GM19351 (cell line): ENCODE data around the gene VWF.
"Not testable (repeated sequence)": the region's sequence is repeated elsewhere in the genome, so short reads cannot be mapped to it uniquely, and the experiment has no call there.

Experiments
- ATAC-seq: cut with Tn5 transposase; IDR thresholded peaks from one replicate; pipeline ENCODE4 v1.9.1; 2021; ENCODE audit warnings: mild to moderate bottlenecking, moderate library complexity; ENCODE audit not compliant: unreplicated experiment

The VWF gene

GRCh38 chr12:6146509-6146908 is 22.0 kb upstream of the VWF start:
- ATAC-seq: no peak

GRCh38 chr12:6145564-6145963 is 21.1 kb upstream of the VWF start:
- ATAC-seq: no peak

GRCh38 chr12:6143303-6143675 is 18.8 kb upstream of the VWF start:
- ATAC-seq: no peak

DNA sequence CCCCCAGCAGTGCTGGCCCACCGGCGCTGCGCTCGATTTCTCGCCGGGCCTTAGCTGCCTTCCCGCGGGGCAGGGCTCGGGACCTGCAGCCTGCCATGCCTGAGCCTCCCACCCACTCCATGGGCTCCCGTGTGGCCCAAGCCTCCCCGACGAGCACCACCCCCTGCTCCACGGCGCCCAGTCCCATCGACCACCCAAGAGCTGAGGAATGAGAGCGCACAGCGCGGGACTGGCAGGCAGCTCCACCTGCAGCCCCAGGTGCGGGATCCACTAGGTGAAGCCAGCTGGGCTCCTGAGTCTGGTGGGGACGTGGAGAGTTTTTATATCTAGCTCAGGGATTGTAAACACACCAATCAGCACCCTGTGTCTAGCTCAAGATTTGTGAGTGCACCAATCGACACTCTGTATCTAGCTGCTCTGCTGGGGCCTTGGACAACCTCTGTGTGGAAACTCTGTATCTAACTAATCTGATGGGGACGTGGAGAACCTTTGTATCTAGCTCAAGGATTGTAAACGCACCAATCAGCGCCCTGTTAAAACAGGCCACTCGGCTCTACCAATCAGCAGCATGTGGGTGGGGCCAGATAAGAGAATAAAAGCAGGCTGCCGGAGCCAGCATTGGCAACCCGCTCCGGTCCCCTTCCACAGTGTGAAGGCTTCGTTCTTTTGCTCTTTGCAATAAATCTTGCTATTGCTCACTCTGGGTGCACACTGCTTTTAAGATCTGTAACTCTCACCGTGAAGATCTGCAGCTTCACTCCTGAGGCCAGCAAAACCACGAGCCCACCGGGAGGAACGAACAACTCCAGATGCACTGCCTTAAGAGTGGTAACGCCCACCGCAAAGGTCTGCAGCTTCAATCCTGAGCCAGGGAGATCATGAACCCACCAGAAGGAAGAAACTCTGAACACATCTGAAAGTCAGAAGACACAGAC is 18.2 kb upstream of the VWF start:
- ATAC-seq: not testable (repeated sequence)

DNA sequence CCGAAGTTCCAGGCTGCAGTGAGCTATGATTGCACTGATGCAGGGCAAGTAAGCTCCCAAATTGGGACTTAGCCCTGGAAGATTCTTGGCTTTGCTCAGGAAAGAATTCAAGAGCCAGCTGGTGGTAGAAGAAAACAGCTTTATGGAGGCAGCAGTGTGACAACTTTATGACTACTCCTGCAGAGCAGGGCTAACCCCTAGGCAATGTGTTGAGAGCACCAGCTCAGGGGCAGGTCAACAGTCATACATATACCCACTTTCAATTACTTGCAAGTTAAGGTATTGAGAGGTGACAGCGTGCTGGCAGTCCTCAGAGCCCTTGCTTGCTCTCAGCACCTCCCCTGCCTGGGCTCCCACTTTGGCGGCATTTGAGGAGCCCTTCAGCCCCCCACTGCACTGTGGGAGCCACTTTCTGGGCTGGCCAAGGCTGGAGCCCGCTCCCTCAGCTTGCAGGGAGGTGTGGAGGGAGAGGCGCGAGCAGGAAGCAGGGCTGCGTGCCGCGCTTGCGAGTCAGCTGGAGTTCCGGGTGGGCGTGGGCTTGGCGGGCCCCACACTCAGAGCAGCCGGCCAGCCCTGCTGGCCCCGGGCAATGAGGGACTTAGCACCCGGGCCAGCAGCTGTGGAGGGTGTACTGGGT is 17.4 kb upstream of the VWF start:
- not testable (repeated sequence) for ATAC-seq

DNA sequence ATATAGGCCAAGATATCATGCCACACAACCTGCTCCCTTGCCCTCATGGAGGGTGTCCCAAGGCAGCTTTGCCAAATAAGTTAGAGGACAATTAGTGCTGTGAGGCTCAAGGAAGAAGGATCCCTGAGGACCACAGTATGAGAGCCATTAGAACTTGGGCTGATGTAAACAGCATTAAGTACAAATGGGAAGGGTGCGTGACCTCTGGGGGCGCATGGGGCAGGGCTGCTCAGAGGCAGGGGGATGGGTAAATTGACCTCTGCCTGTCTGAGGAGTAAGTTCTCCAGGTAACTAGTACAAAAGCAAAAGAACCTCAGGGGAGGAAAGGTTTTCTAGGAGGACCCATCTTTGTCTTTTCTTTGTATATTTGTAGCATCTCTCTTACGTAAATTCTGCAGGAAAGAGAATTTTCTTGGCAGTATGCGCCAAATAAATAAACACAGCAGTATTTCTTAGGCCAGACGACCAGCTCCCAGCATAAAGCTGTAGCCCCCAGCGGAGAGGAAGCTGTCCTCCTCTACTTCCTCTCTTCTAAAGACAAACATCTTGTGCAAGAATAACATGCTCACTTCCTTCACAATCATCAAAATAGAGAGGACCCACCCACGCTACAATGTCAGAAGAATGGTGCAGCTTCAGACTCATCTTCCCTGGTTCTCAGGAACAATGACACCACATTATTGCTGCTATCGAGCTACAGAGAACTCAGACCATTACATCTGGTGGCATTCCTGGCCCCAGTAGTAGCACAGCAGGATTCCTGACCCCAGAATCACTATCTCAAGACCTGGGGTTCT is 16.4 kb upstream of the VWF start:
- no peak for ATAC-seq

DNA sequence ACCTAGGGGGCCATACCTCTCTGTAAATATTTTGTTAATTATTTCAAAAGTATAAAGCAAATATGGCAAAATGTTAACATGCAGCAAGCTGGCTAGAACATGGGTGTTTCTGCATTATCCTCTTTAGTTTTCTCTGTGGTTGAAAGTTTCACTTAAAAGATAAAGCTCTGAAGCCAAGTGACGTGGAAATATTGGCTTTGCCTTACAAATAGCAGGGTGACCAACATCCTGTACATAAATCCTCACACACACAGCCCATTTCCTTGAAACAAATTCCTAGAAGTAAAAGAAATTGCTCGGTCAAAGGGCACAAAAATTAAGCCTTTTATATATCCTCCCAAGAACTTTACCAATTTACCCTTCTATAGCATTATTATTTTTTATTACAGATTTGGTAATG is 10.6 kb upstream of the VWF start:
- no peak for ATAC-seq

DNA sequence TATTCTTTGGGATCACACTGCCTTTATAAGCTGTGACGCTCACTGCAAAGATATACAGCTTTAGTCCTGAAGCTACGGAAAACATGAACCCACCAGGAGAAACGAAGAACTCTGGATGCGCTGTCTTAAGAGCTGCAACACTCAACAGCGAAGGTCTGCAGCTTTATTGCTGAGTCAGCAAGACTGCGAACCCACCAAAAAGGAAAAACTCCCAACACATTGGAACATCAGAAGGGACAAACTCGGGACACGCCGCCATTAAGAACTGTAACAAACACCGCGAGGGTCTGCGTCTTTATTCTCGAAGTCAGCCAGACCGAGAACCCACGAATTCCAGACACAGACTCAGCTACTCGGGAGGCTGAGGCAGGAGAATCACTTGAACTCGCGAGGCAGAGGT is 9.2 kb upstream of the VWF start:
- no peak for ATAC-seq

DNA sequence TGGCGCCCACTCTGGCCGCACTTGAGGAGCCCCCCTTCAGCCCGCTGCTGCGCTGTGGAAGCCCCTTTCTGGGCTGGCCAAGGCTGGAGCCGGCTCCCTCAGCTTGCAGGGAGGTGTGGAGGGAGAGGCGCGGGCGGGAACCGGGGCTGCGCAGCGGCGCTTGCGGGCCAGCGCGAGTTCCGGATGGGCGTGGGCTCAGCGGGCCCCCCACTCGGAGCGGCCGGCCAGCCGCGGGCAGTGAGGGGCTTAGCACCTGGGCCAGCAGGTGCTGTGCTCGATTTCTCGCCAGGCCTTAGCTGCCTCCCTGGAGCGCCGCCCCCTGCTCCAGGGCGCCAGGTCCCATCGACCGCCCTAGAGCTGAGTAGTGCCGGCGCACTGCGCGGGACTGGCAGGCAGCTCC is 8.0 kb upstream of the VWF start:
- no peak for ATAC-seq

GRCh38 chr12:6125310-6125608 is 789 bp upstream of the VWF start:
- no peak for ATAC-seq

DNA sequence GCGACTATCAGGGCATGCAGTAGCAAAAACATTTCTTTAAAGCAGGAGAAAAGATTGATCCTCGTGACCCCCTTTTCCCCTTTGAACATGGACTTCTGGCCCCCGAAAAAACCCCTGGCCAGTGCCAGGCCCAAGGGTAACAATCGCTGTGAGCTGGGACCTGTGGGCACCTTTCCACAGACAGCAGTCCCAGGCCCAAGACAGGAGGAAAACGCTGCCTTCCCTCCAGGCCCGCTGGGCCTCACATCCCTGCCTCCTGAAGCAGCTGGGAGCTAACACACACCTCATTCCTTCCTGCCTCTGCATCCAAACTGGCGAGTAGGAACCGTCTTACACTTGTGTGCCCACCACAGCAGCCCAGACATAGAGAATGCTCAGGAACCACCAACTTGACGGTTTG is 1.2 kb downstream of the VWF start:
- ATAC-seq: no peak

- ATAC-seq: no peak
Observed at GRCh38 chr12:6122201-6122600, 2.3 kb downstream of the VWF start.

DNA sequence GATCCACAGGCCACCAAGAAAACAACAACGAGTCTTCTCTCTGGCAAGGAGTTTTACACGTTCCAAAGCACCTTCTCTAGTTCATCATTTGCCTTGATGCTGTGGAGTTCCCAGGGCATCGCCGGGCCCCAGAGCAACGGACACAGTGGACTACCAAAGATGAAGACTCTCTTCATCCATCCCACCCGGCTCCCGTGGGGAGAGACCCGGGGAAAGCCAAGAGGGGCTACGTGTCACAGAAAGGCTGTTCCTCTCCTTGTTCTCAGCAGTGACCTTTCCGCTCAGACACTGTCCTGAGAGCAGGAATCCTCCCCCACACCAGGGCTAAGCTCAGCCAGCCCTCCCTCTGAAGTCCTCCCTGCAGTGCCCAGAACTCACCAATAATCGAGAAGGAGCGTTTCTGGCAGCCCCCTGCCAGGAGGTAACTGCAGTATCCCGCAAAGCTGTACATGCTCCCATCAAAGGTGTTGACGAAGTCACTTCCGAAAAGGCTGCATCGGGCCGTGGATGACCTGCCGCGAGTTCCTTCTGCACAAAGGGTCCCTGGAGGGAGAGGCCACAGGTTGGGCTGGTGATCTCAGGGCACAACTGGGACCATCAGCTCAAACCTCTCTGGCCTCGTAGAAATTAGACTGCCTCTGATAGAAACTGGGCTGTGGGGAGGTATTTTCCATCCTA is 3.5 kb downstream of the VWF start:
- ATAC-seq: no peak

DNA sequence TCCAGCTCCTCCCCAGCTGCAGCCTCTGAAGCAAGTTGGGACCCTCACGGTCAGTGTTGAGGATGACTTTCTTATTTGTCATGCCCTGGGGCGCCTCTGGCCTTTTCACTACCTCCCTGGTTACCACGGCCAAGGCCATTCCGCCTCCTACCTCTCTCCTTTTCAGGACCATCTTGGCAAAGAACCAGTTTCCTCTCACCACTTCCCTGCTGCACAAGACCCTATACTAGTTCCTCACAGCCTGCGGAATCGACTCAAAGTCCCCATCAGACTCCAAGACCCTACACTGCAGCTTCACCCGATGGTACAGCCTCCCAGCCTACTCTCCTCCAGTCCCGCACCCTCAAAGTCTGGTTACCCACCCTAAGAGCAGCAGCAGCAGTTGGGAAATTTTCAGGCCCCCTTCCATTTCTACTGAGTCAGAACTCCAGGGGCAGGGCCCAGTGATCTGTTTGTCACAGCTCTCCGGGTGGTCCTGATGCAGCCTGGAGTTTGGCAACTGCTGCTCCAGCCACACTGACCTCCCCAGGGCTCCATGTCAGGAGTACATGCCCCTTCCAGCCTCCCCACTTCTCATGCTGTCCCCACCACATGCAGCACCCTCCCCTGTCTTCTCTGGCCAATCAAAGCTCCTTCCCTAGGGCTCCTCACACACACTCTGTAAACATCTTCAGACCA is 5.4 kb downstream of the VWF start:
- no peak for ATAC-seq

DNA sequence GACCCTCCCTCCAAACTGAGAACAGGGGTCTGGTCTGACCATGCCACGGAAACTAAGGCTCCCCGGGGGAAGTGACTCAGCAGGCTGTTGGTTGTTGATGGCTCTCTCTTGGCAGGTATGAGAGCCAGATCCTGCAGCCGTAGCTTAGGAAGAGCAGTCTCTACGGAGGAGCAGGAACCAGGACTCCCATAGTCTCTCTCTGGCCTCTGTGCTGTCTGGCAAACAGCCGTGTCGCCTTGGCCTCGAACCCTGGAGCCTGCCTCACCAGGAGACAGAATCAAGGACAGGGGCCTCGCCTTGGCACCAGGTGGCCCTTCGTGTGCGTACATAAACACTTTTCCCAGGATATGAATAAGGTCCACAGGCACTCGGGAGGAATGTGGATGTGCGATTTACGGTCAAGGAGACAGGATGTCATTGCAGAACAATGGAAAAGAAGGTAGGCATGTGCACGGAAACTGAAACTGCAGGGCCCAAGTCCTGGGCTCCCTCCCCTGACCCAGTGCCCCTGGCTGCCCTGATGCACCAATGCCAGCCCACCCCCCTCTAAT is 7.9 kb downstream of the VWF start:
- no peak for ATAC-seq

GRCh38 chr12:6115389-6115788 is 9.1 kb downstream of the VWF start:
- ATAC-seq: no peak

DNA sequence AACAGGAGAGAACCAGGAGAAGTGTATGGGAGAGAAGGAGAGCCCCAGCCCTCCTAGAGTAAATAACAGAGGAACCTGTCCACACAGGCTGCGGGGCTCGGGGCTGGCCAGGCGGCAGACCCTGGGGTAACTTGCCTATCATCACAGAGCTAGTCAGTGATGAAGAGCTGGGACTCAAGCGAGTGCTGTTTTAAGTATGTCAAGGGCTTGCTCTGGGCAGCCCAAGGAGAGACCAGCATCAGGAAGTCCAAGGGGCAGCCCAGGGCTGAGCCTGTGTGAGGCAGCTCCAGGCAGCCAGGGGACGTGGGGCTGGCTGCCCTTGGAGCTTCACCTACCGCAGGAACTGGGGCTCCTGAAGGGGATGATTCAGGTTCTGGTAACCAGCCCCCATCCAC is 10.0 kb downstream of the VWF start:
- no peak for ATAC-seq

DNA sequence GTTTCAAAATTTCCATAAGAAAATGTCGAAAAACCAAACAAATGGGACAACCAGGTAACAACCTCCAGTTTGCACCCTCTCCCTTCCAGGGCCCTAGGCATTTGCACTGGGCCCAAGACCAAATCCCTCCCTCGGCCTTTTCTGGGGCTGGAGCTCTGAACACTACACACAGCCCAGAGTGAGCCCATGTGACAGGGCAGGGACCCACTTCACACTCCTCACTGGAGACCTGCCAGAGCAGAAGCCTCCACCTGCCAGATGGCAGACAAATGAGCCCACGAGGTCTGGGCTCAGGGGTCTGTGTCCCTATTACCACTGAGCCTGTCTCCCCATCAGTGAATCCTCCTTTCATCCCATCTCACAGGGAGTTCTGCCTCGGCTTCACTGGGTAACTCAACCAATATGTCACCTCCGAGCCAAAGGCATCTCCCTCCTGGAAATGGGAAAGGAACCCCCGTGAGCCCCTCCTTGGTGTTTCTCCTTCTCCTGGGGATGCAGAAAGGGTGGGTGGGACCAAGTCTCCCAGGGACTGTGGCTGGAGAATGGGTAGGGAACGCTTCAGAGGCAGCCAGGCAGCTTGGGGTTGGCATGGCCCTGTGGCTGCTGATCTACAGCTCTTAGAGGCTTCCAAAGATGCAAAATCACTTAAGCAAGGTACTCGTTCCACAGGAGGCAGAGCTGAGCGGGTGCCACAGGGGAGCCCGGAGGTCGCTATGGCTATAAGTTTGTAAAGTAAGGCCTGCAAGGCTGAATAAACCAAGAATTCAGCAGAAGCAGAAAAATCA is 10.6 kb downstream of the VWF start:
- no peak for ATAC-seq

- no peak for ATAC-seq
Observed at GRCh38 chr12:6112004-6112403, 12.5 kb downstream of the VWF start.

GRCh38 chr12:6110006-6110405 is 14.5 kb downstream of the VWF start:
- no peak for ATAC-seq
